K562 (cell line): Measurements from ENCODE around the gene CUL1. TPM values are rescaled to one million over a fixed set of nuclear protein-coding genes. Genes with fewer than 3 reads are reported as not detected.

Experiments used
- E2F6 ChIP-seq, 2 experiments: IDR thresholded peaks; 2 replicates each; pipeline ENCODE4 v1.6.1; 2011; ENCODE audit warnings: borderline replicate concordance in 1 of 2, control low read depth in 1 of 2, low read depth in 1 of 2, low read length in 1 of 2, mild to moderate bottlenecking in 1 of 2, mixed read lengths in 1 of 2, moderate library complexity in 1 of 2; ENCODE audit not compliant: insufficient read depth in 1 of 2, insufficient read length in 1 of 2, poor library complexity in 1 of 2, severe bottlenecking in 1 of 2; ENCODE audit errors: extremely low read depth in 1 of 2
- KDM1A ChIP-seq, 2 experiments: fragments of 450-650 bp; IDR thresholded peaks; 2 replicates each; pipeline ENCODE4 v1.6.1; 2016; ENCODE audit warnings: mild to moderate bottlenecking in 2 of 2
- KDM2B ChIP-seq: fragments of 250-450 bp; sonication (Bioruptor Pico); IDR thresholded peaks from 2 replicates; pipeline ENCODE4 v1.8.0; 2021; ENCODE audit warnings: mild to moderate bottlenecking, moderate library complexity
- MEF2D ChIP-seq: conservative IDR thresholded peaks from 2 replicates; pipeline ENCODE4 v1.6.1; 2016; ENCODE audit warnings: low read depth, missing genetic modification characterization, missing compliant biosample characterization
- MEIS2 ChIP-seq: fragments of 450-650 bp; IDR thresholded peaks from 2 replicates; pipeline ENCODE4 v1.6.1; 2014; ENCODE audit warnings: mild to moderate bottlenecking; ENCODE audit not compliant: partially characterized antibody
- MYC ChIP-seq, 2 experiments: fragments of 250-450 bp in 1 of 2; sonication (Bioruptor Pico) in 1 of 2; IDR thresholded peaks; 2 replicates each; pipeline versions ENCODE4 v1.5.1 to v1.6.1; 2012 to 2021; ENCODE audit warnings: low read depth in 2 of 2, borderline replicate concordance in 1 of 2, improper control_type of control experiment in 1 of 2, low read length in 1 of 2, mild to moderate bottlenecking in 1 of 2, moderate library complexity in 1 of 2
- POLR2AphosphoS5 ChIP-seq: IDR thresholded peaks from 2 replicates; pipeline ENCODE4 v1.6.1; 2011; ENCODE audit warnings: mild to moderate bottlenecking, low read depth, low read length, moderate library complexity; ENCODE audit not compliant: control insufficient read depth, insufficient read depth
- RAD21 ChIP-seq, 2 experiments: fragments of 250-450 bp in 1 of 2; fragments of 450-650 bp in 1 of 2; sonication (Bioruptor Pico) in 1 of 2; formaldehyde crosslinking in 1 of 2; IDR thresholded peaks in 1 of 2; conservative IDR thresholded peaks in 1 of 2; 2 replicates each; pipeline versions ENCODE4 v1.4.0 to v1.8.0; 2020 to 2022; ENCODE audit warnings: mild to moderate bottlenecking in 2 of 2, moderate library complexity in 1 of 2
- RCOR1 ChIP-seq, 2 experiments: IDR thresholded peaks; 2 replicates each; pipeline ENCODE4 v1.6.1; 2012; ENCODE audit warnings: low read depth in 2 of 2, low read length in 2 of 2, borderline replicate concordance in 1 of 2, improper control_type of control experiment in 1 of 2
- SIN3A ChIP-seq, 2 experiments: fragments of 150-350 bp in 1 of 2; IDR thresholded peaks; 2 replicates each; pipeline ENCODE4 v1.6.1; 2011 to 2016; ENCODE audit warnings: borderline replicate concordance in 2 of 2, low read depth in 2 of 2, low read length in 2 of 2, mild to moderate bottlenecking in 2 of 2, moderate library complexity in 2 of 2; ENCODE audit not compliant: control insufficient read depth in 1 of 2
- TAF1 ChIP-seq: IDR thresholded peaks from 2 replicates; pipeline ENCODE4 v1.6.1; 2011; ENCODE audit warnings: mild to moderate bottlenecking, low read length, moderate library complexity; ENCODE audit not compliant: insufficient read depth, control insufficient read depth, severe bottlenecking; ENCODE audit errors: extremely low read depth
- TAF9B ChIP-seq: fragments of 450-650 bp; IDR thresholded peaks from 2 replicates; pipeline ENCODE4 v1.6.1; 2018; ENCODE audit warnings: mild to moderate bottlenecking; ENCODE audit not compliant: partially characterized antibody
- TAL1 ChIP-seq: fragments of 450-650 bp; IDR thresholded peaks from 2 replicates; pipeline ENCODE4 v1.6.1; 2016; ENCODE audit warnings: mild to moderate bottlenecking
- UBTF ChIP-seq, 2 experiments: IDR thresholded peaks; 2 replicates each; pipeline ENCODE4 v1.6.1; 2012; ENCODE audit warnings: improper control_type of control experiment in 2 of 2, low read depth in 2 of 2, low read length in 2 of 2, borderline replicate concordance in 1 of 2
- ZBTB2 ChIP-seq: fragments of 450-650 bp; IDR thresholded peaks from 2 replicates; pipeline ENCODE4 v1.6.1; 2016; ENCODE audit warnings: antibody characterized with exemption
- ZNF263 ChIP-seq: sonication (generic); formaldehyde crosslinking; IDR thresholded peaks from 2 replicates; pipeline ENCODE4 v1.8.0; 2022; ENCODE audit warnings: mild to moderate bottlenecking, missing genetic modification reagents, borderline replicate concordance
- ZNF311 ChIP-seq: fragments of 250-450 bp; sonication (Bioruptor Pico); IDR thresholded peaks from 2 replicates; pipeline ENCODE4 v1.4.0; 2020; ENCODE audit warnings: mild to moderate bottlenecking, moderate library complexity
- ZNF696 ChIP-seq: fragments of 250-450 bp; sonication (Bioruptor Pico); conservative IDR thresholded peaks from 2 replicates; pipeline ENCODE4 v1.4.0; 2020; ENCODE audit warnings: mild to moderate bottlenecking, moderate library complexity
- polyA plus RNA-seq, 8 experiments: library from polyadenylated mRNA; depleted of rRNA in 4 of 8; stranded (reverse) in 5 of 8; unstranded in 3 of 8; fragments of >200 nt; fragmentation: Nextera tagmentation in 2 of 8; fragmentation: Illumina TruSeq in 1 of 8; extraction: Ambion mirVana in 2 of 8; extraction: Trizol in 1 of 8; gene quantifications; 2 replicates each; pipeline versions ENCODE4 v1.2.1 to v1.2.3, GENCODE V29; 2011 to 2014; ENCODE audit warnings: inconsistent platforms in 1 of 8, missing spikeins in 1 of 8
- total RNA-seq, 7 experiments: library from RNA; depleted of rRNA in 6 of 7; stranded (reverse); fragments of >200 nt in 6 of 7; fragmentation: Illumina TruSeq in 2 of 7; extraction: Trizol in 2 of 7; gene quantifications; 2 replicates each; pipeline versions ENCODE4 v1.2.1 to v1.2.3, GENCODE V29; 2011 to 2021; ENCODE audit warnings: low replicate concordance in 1 of 7
- TF ChIP-seq, protein P1 (sequence below): IDR thresholded peaks from 2 replicates; pipeline ENCODE4 v1.6.1; 2014; ENCODE audit warnings: antibody characterized with exemption

Gene CUL1
- total and polyA plus RNA-seq, 9 of the 15 experiments (the other 6 are each of a cell fraction or from before 2014, with no cell fraction given), result 31.5 to 107 (median 96.5) TPM

DNA sequence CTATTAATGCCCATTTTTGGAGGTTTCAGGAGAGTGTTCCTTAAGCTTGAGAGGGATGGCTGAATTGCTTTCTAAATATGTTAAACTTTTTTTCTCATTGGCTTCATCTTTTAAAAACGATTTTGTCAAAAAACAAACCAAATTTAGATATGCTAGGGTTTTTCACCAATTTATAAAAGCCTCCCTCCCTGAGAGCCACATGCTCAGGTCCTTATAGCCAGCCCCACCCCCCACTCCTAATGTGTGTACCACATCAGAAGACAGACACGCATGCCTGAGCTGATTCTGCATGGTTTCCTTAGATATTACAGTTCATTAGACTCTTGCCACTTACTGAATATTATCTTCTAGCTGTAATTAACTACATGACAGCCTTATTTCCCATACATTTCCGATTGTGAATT, 2.0 kb downstream of the CUL1 start (continued):
- TF ChIP-seq UBTF (IDR thresholded peaks at IDR 0.05; ENCODE audit: borderline replicate concordance in 1 of 2, low read depth in 2 of 2, low read length in 2 of 2) (no peak), TAF9B (no peak), ZNF311 (no peak), MEF2D (tag) (no peak), RAD21 (CRISPR knock-in tag; conservative IDR thresholded peaks at IDR 0.05 in 1 of 2, IDR thresholded peaks at IDR 0.05 in 1 of 2) (no peak), RCOR1 (IDR thresholded peaks at IDR 0.05; ENCODE audit: borderline replicate concordance in 1 of 2, low read depth in 2 of 2, low read length in 2 of 2) (0 out of 4 replicates have a peak, but pooled peaks of 1 of the 2 experiments have one; percentile 41), KDM2B (no peak), KDM1A (IDR thresholded peaks at IDR 0.05) (no peak), TAL1 (0 out of 2 replicates have a peak, but pooled peaks have one; percentile 27), MYC (IDR thresholded peaks at IDR 0.05; ENCODE audit: low read depth, low read length) (peak; percentile 83), MYC (CRISPR knock-in tag; IDR thresholded peaks at IDR 0.05; ENCODE audit: borderline replicate concordance, low read depth) (no peak), POLR2AphosphoS5 (peak; percentile 33; the same call in 1 of the 2 replicates), E2F6 (IDR thresholded peaks at IDR 0.05; ENCODE audit: borderline replicate concordance in 1 of 2, extremely low read depth in 1 of 2, insufficient read depth in 1 of 2, insufficient read length in 1 of 2, low read depth in 1 of 2, low read length in 1 of 2, poor library complexity in 1 of 2, severe bottlenecking in 1 of 2) (peak in 1 of 2 experiments; percentile 64), MEIS2 (peak; percentile 34), SIN3A (IDR thresholded peaks at IDR 0.05; ENCODE audit: borderline replicate concordance in 2 of 2, control insufficient read depth in 1 of 2, low read depth in 2 of 2, low read length in 2 of 2) (peak; percentile 66 to 70; a peak in 1 of 4 replicates), ZNF263 (CRISPR knock-in tag) (no peak), ZBTB2 (peak; percentile 56; the same call in 1 of the 2 replicates), ZNF696 (CRISPR knock-in tag) (no peak), TAF1 (peak; percentile 34)
- TF ChIP-seq, protein P1, sequence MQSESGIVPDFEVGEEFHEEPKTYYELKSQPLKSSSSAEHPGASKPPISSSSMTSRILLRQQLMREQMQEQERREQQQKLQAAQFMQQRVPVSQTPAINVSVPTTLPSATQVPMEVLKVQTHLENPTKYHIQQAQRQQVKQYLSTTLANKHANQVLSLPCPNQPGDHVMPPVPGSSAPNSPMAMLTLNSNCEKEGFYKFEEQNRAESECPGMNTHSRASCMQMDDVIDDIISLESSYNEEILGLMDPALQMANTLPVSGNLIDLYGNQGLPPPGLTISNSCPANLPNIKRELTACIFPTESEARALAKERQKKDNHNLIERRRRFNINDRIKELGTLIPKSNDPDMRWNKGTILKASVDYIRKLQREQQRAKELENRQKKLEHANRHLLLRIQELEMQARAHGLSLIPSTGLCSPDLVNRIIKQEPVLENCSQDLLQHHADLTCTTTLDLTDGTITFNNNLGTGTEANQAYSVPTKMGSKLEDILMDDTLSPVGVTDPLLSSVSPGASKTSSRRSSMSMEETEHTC, result no peak
